Mesendoderm (in vitro differentiated cells): ENCODE data around the gene ACBD6.

ENCODE experiments used
- DNase-seq: peaks from one replicate; pipeline ENCODE4 v3.0.0; 2013
- H2AK5ac ChIP-seq: 2 replicates; pipeline ENCODE4 v1.6.1; 2013; ENCODE audit warnings: low read length, inconsistent platforms
- H2BK120ac ChIP-seq: 2 replicates; pipeline ENCODE4 v1.6.1; 2013; ENCODE audit warnings: low read depth, mild to moderate bottlenecking, low read length, moderate library complexity, mixed read lengths
- H2BK15ac ChIP-seq: replicated peaks from 2 replicates; pipeline ENCODE4 v1.6.1; 2013; ENCODE audit warnings: low read depth, mild to moderate bottlenecking, moderate library complexity
- H2BK5ac ChIP-seq: 2 replicates; pipeline ENCODE4 v1.6.1; 2013; ENCODE audit warnings: low read length, inconsistent platforms
- H3K18ac ChIP-seq: 2 replicates; pipeline ENCODE4 v1.6.1; 2013; ENCODE audit warnings: mild to moderate bottlenecking, low read length, mixed read lengths
- H3K23ac ChIP-seq: one replicate; pipeline ENCODE4 v1.6.1; 2013; ENCODE audit warnings: low read length
- H3K27ac ChIP-seq: 2 replicates; pipeline ENCODE4 v1.5.1; 2013; ENCODE audit warnings: low read depth, mild to moderate bottlenecking, inconsistent platforms, low read length, moderate library complexity
- H3K27me3 ChIP-seq: 2 replicates; pipeline ENCODE4 v1.6.1; 2013; ENCODE audit warnings: low read length, control low read depth, mild to moderate bottlenecking, inconsistent platforms; ENCODE audit not compliant: insufficient read depth, poor library complexity
- H3K36me3 ChIP-seq: 2 replicates; pipeline ENCODE4 v1.6.1; 2013; ENCODE audit warnings: low read length, inconsistent platforms; ENCODE audit not compliant: control insufficient read depth, insufficient read depth
- H3K4ac ChIP-seq: one replicate; pipeline ENCODE4 v1.6.1; 2013; ENCODE audit warnings: low read depth, mild to moderate bottlenecking, low read length, moderate library complexity
- H3K4me1 ChIP-seq: 2 replicates; pipeline ENCODE4 v1.6.1; 2013; ENCODE audit warnings: low read depth, low read length, inconsistent platforms; ENCODE audit not compliant: control insufficient read depth
- H3K4me2 ChIP-seq: 2 replicates; pipeline ENCODE4 v1.6.1; 2013; ENCODE audit warnings: low read length
- H3K4me3 ChIP-seq: 2 replicates; pipeline ENCODE4 v1.5.1; 2013; ENCODE audit warnings: mild to moderate bottlenecking, low read length
- H3K56ac ChIP-seq: one replicate; pipeline ENCODE4 v1.6.1; 2013; ENCODE audit warnings: low read length
- H3K79me1 ChIP-seq: 2 replicates; pipeline ENCODE4 v1.6.1; 2013; ENCODE audit warnings: low read length, inconsistent platforms
- H3K79me2 ChIP-seq: 2 replicates; pipeline ENCODE4 v1.6.1; 2013; ENCODE audit warnings: mild to moderate bottlenecking, low read length; ENCODE audit not compliant: control insufficient read depth, insufficient read depth
- H3K9ac ChIP-seq: 2 replicates; pipeline ENCODE4 v1.6.1; 2013; ENCODE audit warnings: low read length, inconsistent platforms
- H4K5ac ChIP-seq: one replicate; pipeline ENCODE4 v1.6.1; 2013; ENCODE audit warnings: low read length
- H4K8ac ChIP-seq: one replicate; pipeline ENCODE4 v1.6.1; 2013; ENCODE audit warnings: low read depth, mild to moderate bottlenecking, control low read depth, low read length, moderate library complexity
- WGBS: extraction: QIAGEN DNeasy Blood & Tissue Kit; methylation state at CpG from one replicate; pipeline ENCODE4 v1.1.7; 2013; ENCODE audit warnings: low lambda C conversion rate, missing lambda C conversion rate; ENCODE audit not compliant: insufficient coverage; ENCODE audit errors: extremely low coverage; 5-methylcytosine and 5-hydroxymethylcytosine counted together

ACBD6 gene

DNA sequence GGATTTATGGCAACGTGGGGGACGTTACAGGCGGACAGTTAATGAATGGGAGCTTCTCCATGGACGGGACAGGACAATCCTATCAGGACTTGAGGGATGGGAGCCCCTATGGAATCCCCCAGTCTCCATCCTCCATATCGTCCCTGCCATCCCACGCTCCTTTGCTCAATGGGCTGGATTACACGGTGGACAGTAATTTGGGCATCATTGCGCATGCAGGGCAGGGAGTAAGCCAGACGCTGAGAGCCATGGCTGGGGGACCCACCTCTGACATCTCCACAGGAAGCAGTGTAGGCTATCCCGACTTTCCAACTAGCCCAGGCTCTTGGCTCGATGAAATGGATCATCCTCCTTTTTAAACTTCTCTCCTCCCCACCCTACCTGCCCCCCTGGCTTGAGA lies 228.2 kb downstream of the ACBD6 start:
- H2BK5ac ChIP-seq, result no peak overlapping the region
- H3K4me3 ChIP-seq, result no peak overlapping the region
- H3K56ac ChIP-seq, result no peak overlapping the region
- H3K18ac ChIP-seq, result no peak overlapping the region
- H3K79me1 ChIP-seq, result no peaks in the 10 kb centered on the region
- no peak overlapping the region for H2BK15ac ChIP-seq
- H3K4ac ChIP-seq, result no peak overlapping the region
- H3K79me2 ChIP-seq, result no peaks in the 10 kb centered on the region
- no peak overlapping the region for H4K5ac ChIP-seq
- no peaks in the 10 kb centered on the region for H3K4me1 ChIP-seq
- H3K9ac ChIP-seq, result no peak overlapping the region
- WGBS, result no CpG with 5 or more reads among the region's 11 CpGs
- no peak overlapping the region for H3K23ac ChIP-seq
- H3K27ac ChIP-seq, result no peak overlapping the region
- H3K27me3 ChIP-seq, result no peaks in the 10 kb centered on the region
- no peak overlapping the region for H2BK120ac ChIP-seq
- no peak overlapping the region for H2AK5ac ChIP-seq
- H3K36me3 ChIP-seq, result no peaks in the 10 kb centered on the region
- H4K8ac ChIP-seq, result no peak overlapping the region
- DNase-seq, result no peak
- H3K4me2 ChIP-seq, result no peak overlapping the region

DNA sequence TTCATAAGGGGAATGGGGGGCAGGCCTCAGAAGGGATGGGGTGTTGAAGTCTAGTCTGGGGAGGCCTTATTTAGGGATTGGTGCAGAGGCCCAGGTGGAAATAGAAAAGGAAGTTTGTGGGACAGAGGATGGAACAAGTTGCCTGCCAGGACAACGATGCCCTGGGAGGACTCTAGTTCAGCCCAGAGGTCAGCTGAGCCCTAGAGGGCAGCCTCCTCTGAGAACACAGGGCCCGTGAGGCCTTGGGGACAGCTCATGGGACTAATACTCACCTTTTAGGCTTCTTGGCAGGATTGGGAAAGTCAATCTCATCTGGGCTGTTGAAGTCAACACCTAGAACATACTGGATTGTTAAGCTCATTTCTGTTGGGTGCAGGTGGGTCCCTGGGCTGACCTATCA lies 229.3 kb downstream of the ACBD6 start:
- no CpG with 5 or more reads among the region's 2 CpGs for WGBS
- H3K79me2 ChIP-seq, result no peaks in the 10 kb centered on the region

DNA sequence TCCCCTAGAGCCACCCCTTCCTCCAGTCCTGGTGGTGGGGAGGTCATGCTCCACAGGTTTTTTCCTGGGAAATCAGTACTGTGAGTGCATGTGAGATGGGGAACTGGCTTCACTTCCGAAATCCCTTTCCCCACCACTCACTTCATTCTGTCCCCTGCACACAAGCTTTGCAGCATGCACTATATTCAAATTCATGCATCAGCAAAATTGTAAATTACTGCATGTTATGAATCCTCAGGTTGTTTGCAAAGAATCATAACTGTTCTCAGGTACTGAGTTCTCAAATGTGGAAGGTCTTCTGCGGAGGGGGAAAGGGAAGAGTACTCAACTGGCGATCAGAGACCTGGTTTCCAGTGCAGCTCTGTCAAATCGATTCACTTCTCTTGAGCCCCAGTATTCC lies 230.0 kb downstream of the ACBD6 start:
- Histone ChIP-seq H2AK5ac (no peak overlapping the region), H3K9ac (no peak overlapping the region), H3K4ac (no peak overlapping the region), H3K4me1 (peaks cover 5% of the 10 kb centered on the region), H2BK120ac (no peak overlapping the region), H3K23ac (no peak overlapping the region), H4K5ac (no peak overlapping the region), H3K36me3 (no peaks in the 10 kb centered on the region), H2BK5ac (no peak overlapping the region), H3K4me3 (no peak overlapping the region), H4K8ac (no peak overlapping the region), H3K27ac (no peak overlapping the region), H3K27me3 (no peaks in the 10 kb centered on the region), H2BK15ac (no peak overlapping the region), H3K79me1 (no peaks in the 10 kb centered on the region), H3K18ac (no peak overlapping the region), H3K4me2 (no peak overlapping the region), H3K79me2 (no peaks in the 10 kb centered on the region), H3K56ac (no peak overlapping the region)
- DNase-seq, result no peak
- no CpG with 5 or more reads among the region's 4 CpGs for WGBS

More for the DNA sequence above, 229.3 kb downstream of the ACBD6 start:
- H3K9ac ChIP-seq, result no peak overlapping the region
- no peak overlapping the region for H3K4ac ChIP-seq
- H3K56ac ChIP-seq, result no peak overlapping the region
- H3K4me3 ChIP-seq, result no peak overlapping the region
- H3K4me2 ChIP-seq, result no peak overlapping the region
- no peak overlapping the region for H3K18ac ChIP-seq
- no peaks in the 10 kb centered on the region for H3K79me1 ChIP-seq
- no peak overlapping the region for H4K5ac ChIP-seq
- H4K8ac ChIP-seq, result no peak overlapping the region
- H3K23ac ChIP-seq, result no peak overlapping the region
- H2BK5ac ChIP-seq, result no peak overlapping the region
- H2BK120ac ChIP-seq, result no peak overlapping the region
- H2AK5ac ChIP-seq, result no peak overlapping the region
- no peak for DNase-seq
- H3K27me3 ChIP-seq, result no peaks in the 10 kb centered on the region
- no peak overlapping the region for H3K27ac ChIP-seq
- H3K4me1 ChIP-seq, result peaks cover 5% of the 10 kb centered on the region
- no peak overlapping the region for H2BK15ac ChIP-seq
- no peaks in the 10 kb centered on the region for H3K36me3 ChIP-seq

DNA sequence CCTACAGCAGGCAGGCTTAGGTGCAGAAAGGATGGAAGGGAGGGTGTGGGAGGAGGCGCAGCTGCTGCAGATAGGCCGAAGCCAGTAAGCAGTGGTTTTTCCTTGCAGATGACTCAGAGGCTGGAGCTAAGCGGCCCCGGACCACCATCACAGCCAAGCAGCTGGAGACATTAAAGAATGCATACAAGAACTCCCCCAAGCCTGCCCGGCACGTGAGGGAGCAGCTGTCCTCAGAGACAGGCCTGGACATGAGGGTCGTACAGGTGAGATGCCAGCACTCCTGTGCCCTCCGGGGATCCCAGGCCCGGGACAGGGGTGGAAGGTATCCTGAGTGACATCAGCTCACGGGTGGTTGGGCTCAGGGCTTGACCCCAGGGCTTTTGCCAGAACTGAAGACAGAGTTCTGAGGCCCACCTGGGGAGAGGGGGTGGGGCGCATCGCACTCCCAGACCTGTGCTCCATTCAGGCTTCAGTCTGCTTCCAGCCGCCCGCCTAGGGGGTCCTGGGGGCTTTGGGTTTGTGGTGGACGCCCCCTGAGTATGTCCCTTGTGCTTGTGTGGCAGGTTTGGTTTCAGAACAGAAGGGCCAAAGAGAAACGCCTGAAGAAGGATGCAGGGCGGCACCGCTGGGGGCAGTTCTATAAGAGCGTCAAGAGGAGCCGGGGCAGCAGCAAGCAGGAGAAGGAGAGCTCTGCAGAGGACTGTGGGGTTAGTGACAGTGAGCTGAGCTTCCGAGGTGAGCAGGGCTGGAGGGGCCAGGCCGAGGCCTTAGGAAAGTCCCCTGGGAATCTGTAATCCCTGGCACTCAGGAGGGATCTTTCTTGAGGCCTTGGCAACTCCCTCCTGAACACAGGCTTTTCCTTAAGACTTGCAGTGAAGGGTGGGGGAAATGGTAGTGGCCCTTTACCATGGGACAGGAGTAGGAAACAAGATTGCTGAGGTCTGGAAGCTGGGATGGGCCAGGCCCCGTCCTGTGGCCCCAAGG lies 230.8 kb downstream of the ACBD6 start:
- Histone ChIP-seq H3K4me3 (no peak overlapping the region), H4K8ac (no peak overlapping the region), H3K18ac (no peak overlapping the region), H3K79me2 (no peaks in the 10 kb centered on the region), H2AK5ac (no peak overlapping the region), H3K27ac (no peak overlapping the region), H2BK5ac (no peak overlapping the region), H3K36me3 (no peaks in the 10 kb centered on the region), H3K4me2 (no peak overlapping the region), H3K27me3 (no peaks in the 10 kb centered on the region), H3K4me1 (peaks cover 5% of the 10 kb centered on the region), H2BK15ac (no peak overlapping the region), H3K9ac (no peak overlapping the region), H3K79me1 (no peaks in the 10 kb centered on the region), H2BK120ac (no peak overlapping the region), H4K5ac (no peak overlapping the region), H3K56ac (no peak overlapping the region), H3K4ac (no peak overlapping the region), H3K23ac (no peak overlapping the region)
- WGBS, result no CpG with 5 or more reads among the region's 23 CpGs
- no peak for DNase-seq

DNA sequence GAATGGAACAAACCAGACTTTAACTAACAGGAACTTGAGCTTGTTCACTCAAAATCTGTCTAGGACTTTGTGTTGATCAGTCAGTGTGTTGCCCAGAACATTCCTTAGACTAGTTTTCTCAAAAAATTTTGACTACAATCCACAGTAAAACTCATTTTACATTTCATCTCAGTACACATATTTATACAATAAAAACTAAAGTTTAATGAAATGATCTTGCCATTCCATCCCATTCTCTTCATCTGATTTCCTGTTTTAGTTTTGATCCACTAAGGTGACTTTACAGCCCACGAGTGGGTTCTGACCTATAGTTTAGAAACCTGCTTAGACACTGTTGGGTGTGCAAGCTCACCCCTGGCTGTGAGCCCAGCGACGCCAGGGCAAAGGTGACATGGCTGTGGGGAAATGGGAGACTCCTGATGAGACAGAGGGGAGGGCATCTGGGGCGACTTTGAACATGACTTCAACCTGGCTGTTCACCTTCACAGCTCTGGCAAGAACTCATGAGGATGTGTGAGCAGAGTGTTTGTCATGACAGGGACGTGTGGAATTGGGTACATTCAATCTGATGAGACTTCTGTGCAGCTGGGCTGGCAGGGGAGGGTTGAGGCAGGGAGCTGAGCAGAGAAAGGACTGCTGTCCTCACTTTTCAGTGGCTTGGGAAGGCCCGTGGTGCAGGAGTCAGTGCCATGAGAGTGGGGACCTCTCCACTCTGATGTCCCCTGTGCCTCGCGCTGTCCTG lies 231.7 kb downstream of the ACBD6 start:
- H2BK15ac ChIP-seq, result no peak overlapping the region
- no peak overlapping the region for H3K18ac ChIP-seq
- H3K27ac ChIP-seq, result no peak overlapping the region
- H4K8ac ChIP-seq, result no peak overlapping the region
- H3K27me3 ChIP-seq, result no peaks in the 10 kb centered on the region
- no peak overlapping the region for H4K5ac ChIP-seq
- no peak overlapping the region for H3K56ac ChIP-seq
- no peak overlapping the region for H2BK5ac ChIP-seq
- H3K4me3 ChIP-seq, result no peak overlapping the region
- WGBS, result no CpG with 5 or more reads among the region's 8 CpGs
- no peak overlapping the region for H3K23ac ChIP-seq
- peaks cover 5% of the 10 kb centered on the region for H3K4me1 ChIP-seq
- no peaks in the 10 kb centered on the region for H3K36me3 ChIP-seq
- H3K4me2 ChIP-seq, result no peak overlapping the region
- no peaks in the 10 kb centered on the region for H3K79me2 ChIP-seq
- no peak overlapping the region for H2BK120ac ChIP-seq
- H3K4ac ChIP-seq, result no peak overlapping the region
- no peak overlapping the region for H3K9ac ChIP-seq
- no peak overlapping the region for H2AK5ac ChIP-seq
- no peaks in the 10 kb centered on the region for H3K79me1 ChIP-seq
- no peak for DNase-seq
